ENCODE data around the gene CBFA2T2.

GRCh38 chr20:33488201-33488600 lies 1.7 kb upstream of the CBFA2T2 start:
- no peak for TF ChIP-seq SUZ12 (IDR thresholded peaks at IDR 0.05; ENCODE audit: extremely low read depth, insufficient read depth, insufficient read length)
- TF ChIP-seq YY1 (IDR thresholded peaks at IDR 0.05; ENCODE audit: insufficient read depth, insufficient read length), result no peak

Measured in NT2/D1 (cell line).